ENCODE results near the gene STX4. TPM values are rescaled to one million over a fixed set of nuclear protein-coding genes. Genes with fewer than 3 reads are reported as not detected.

Gene STX4
- total RNA-seq, 3 donors from 2014 or later, result 44.3 to 59.0 (median 52.2) TPM

DNA sequence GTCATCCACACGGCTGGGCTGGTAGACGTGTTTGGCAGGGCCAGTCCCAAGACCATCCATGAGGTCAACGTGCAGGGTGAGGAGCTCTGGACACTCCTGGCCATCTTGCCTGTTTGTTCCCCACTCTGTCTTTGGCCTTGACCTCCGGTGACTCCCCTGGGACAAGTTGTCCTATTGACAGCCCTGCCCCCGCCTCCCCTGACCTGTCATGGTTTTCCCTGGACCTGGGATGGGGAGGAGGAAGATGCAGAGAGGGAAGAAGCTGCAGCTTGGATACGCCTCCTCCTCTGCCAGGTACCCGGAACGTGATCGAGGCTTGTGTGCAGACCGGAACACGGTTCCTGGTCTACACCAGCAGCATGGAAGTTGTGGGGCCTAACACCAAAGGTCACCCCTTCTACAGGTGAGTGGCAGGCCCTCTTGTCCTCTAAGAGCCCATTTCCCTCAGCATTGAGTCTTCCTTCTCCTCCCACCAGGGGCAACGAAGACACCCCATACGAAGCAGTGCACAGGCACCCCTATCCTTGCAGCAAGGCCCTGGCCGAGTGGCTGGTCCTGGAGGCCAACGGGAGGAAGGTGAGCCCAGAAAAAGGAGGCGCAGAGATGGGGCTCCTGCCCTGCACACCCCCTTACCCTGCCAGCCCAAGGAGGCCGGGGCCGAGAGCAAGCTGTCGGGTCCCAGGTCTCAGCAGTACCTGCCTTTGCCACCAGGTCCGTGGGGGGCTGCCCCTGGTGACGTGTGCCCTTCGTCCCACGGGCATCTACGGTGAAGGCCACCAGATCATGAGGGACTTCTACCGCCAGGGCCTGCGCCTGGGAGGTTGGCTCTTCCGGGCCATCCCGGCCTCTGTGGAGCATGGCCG is 47.0 kb upstream of the STX4 start:
- Histone ChIP-seq H3K9me3 (no peaks in the 10 kb centered on the region), H3K36me3 (no peaks in the 10 kb centered on the region), H3K4me1 (no peaks in the 10 kb centered on the region), H3K27ac (peak overlapping the region in 1 of 2 donors; percentile 89), H3K4me3 (peak overlapping the region in 2 of 3 donors; percentile 50 to 66), H3K27me3 (no peaks in the 10 kb centered on the region)
- DNase-seq (ENCODE audit: low spot score in 2 of 2), result no peak
- intact Hi-C loops (cut with DNase I; ENCODE audit: low total_unique reads), result no loop called here
- TF ChIP-seq POLR2AphosphoS5 (IDR thresholded peaks at IDR 0.05) (no peak), POLR2A (IDR thresholded peaks at IDR 0.05) (no peak)
- TF ChIP-seq, protein P1, sequence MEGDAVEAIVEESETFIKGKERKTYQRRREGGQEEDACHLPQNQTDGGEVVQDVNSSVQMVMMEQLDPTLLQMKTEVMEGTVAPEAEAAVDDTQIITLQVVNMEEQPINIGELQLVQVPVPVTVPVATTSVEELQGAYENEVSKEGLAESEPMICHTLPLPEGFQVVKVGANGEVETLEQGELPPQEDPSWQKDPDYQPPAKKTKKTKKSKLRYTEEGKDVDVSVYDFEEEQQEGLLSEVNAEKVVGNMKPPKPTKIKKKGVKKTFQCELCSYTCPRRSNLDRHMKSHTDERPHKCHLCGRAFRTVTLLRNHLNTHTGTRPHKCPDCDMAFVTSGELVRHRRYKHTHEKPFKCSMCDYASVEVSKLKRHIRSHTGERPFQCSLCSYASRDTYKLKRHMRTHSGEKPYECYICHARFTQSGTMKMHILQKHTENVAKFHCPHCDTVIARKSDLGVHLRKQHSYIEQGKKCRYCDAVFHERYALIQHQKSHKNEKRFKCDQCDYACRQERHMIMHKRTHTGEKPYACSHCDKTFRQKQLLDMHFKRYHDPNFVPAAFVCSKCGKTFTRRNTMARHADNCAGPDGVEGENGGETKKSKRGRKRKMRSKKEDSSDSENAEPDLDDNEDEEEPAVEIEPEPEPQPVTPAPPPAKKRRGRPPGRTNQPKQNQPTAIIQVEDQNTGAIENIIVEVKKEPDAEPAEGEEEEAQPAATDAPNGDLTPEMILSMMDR (IDR thresholded peaks at IDR 0.05), result no peak

DNA sequence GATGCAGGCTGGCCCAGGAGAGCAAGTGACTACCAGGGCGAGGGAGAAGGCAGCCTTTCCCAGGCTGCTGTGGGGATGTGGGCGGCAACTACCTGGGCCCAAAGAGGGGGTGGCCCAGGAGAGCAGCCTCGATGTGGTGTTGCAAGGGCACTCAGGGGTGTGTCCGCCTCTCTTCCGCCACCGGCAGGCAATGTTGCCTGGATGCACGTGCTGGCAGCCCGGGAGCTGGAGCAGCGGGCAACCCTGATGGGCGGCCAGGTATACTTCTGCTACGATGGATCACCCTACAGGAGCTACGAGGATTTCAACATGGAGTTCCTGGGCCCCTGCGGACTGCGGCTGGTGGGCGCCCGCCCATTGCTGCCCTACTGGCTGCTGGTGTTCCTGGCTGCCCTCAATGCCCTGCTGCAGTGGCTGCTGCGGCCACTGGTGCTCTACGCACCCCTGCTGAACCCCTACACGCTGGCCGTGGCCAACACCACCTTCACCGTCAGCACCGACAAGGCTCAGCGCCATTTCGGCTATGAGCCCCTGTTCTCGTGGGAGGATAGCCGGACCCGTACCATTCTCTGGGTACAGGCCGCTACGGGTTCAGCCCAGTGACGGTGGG is 45.7 kb upstream of the STX4 start:
- no peak overlapping the region for H3K27ac ChIP-seq
- no peaks in the 10 kb centered on the region for H3K4me1 ChIP-seq
- no peak overlapping the region for H3K4me3 ChIP-seq
- intact Hi-C loops (cut with DNase I; ENCODE audit: low total_unique reads), result no loop called here
- H3K9me3 ChIP-seq, result no peaks in the 10 kb centered on the region
- TF ChIP-seq POLR2A (IDR thresholded peaks at IDR 0.05) (no peak), POLR2AphosphoS5 (IDR thresholded peaks at IDR 0.05) (no peak)
- TF ChIP-seq, protein P1 (IDR thresholded peaks at IDR 0.05), result no peak
- H3K27me3 ChIP-seq, result no peaks in the 10 kb centered on the region
- no peak for DNase-seq (ENCODE audit: low spot score in 2 of 2)
- no peaks in the 10 kb centered on the region for H3K36me3 ChIP-seq

DNA sequence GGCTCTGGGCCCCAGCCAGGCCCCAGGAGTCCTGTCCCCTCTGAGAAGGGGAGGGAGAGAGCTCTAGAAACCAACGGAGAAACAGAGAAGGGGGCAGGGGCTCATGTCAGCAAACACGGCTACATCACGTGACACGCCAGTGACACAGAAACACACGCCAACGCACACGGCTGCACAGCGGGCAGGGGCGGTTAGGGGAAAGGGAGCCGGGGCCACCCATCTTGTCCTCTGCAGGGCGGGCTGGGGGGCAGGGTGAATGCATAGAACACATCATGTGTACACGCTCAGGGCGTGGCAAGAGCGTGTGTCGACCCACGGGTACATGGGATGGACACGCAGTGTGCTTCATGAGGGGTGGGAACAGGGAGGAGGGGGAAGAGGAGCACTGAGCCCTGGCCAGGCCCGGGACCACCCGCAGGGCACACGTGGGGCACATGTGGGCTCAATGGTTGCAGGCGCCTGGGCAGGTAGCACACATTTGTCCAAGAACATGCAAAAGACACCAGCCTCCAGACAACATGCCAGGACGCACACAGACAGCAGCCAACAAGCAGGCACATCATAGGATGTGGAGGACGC is 43.8 kb upstream of the STX4 start:
- H3K4me3 ChIP-seq, result no peak overlapping the region
- H3K9me3 ChIP-seq, result no peaks in the 10 kb centered on the region
- no peaks in the 10 kb centered on the region for H3K27me3 ChIP-seq
- DNase-seq (ENCODE audit: low spot score in 2 of 2), result no peak
- intact Hi-C loops (cut with DNase I; ENCODE audit: low total_unique reads), result loop anchor here (10.0 kb wide), 1 partner anchor 455 kb away; the partner anchor contains the start of gene ZNF843
- TF ChIP-seq POLR2A (IDR thresholded peaks at IDR 0.05) (no peak), POLR2AphosphoS5 (IDR thresholded peaks at IDR 0.05) (no peak)
- TF ChIP-seq, protein P1 (IDR thresholded peaks at IDR 0.05), result no peak
- H3K27ac ChIP-seq, result no peak overlapping the region
- no peaks in the 10 kb centered on the region for H3K36me3 ChIP-seq
- H3K4me1 ChIP-seq, result no peaks in the 10 kb centered on the region

DNA sequence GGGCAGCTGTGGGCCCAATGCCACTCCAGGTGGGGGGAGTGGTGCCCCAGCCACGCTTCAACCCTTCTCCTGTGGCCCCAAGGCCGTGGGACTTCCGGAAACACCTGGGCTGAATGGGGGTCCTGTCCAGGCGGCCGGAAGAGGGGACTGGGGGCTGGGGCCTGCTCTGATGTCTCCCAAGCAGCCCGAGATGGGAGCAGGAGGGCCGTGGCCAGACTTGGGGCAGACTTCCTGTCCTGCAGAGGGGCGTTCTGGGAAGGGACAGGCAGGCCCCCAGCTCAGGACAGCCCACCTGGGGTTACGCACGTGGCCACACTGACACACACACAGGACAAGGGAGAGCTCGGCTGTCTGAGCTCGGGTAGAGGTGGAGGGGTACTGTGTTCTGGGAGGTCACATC is 43.3 kb upstream of the STX4 start:
- H3K27me3 ChIP-seq, result no peaks in the 10 kb centered on the region
- H3K4me1 ChIP-seq, result no peaks in the 10 kb centered on the region
- intact Hi-C loops (cut with DNase I; ENCODE audit: low total_unique reads), result loop anchor here (10.0 kb wide), 1 partner anchor 455 kb away; the partner anchor contains the start of gene ZNF843
- H3K9me3 ChIP-seq, result no peaks in the 10 kb centered on the region
- DNase-seq (ENCODE audit: low spot score in 2 of 2), result no peak
- H3K4me3 ChIP-seq, result no peak overlapping the region
- no peak for TF ChIP-seq POLR2AphosphoS5 (IDR thresholded peaks at IDR 0.05)
- TF ChIP-seq, protein P1 (IDR thresholded peaks at IDR 0.05), result no peak
- TF ChIP-seq POLR2A (IDR thresholded peaks at IDR 0.05), result no peak
- no peaks in the 10 kb centered on the region for H3K36me3 ChIP-seq
- no peak overlapping the region for H3K27ac ChIP-seq

Data from breast epithelium (tissue), 4 donors.